Endodermal cell (in vitro differentiated cells): ENCODE measurements around the gene RFTN1. TPM values are rescaled to one million over a fixed set of nuclear protein-coding genes. Genes with fewer than 3 reads are reported as not detected.

Experiments used
- DNase-seq: peaks from one replicate; pipeline ENCODE4 v3.0.0-alpha.2; 2017
- H3K27ac ChIP-seq: 2 replicates; pipeline ENCODE4 v1.5.1; 2013; ENCODE audit warnings: mild to moderate bottlenecking, low read depth, low read length, moderate library complexity
- H3K27me3 ChIP-seq: 2 replicates; pipeline ENCODE4 v1.6.1; 2013; ENCODE audit warnings: mild to moderate bottlenecking, low read length, moderate library complexity; ENCODE audit not compliant: insufficient read depth, control insufficient read depth, poor library complexity, severe bottlenecking
- H3K36me3 ChIP-seq: 2 replicates; pipeline ENCODE4 v1.7.0; 2013; ENCODE audit warnings: mild to moderate bottlenecking, low read length, moderate library complexity; ENCODE audit not compliant: control insufficient read depth, insufficient read depth
- H3K4me1 ChIP-seq: one replicate; pipeline ENCODE4 v1.7.0; 2013; ENCODE audit warnings: low read length; ENCODE audit not compliant: control insufficient read depth, insufficient read depth
- H3K4me3 ChIP-seq: 2 replicates; pipeline ENCODE4 v1.5.1; 2013; ENCODE audit warnings: mild to moderate bottlenecking, low read length, moderate library complexity
- H3K9ac ChIP-seq: 2 replicates; pipeline ENCODE4 v1.6.1; 2013; ENCODE audit warnings: mild to moderate bottlenecking, low read length, moderate library complexity; ENCODE audit not compliant: poor library complexity, severe bottlenecking; ENCODE audit errors: extremely low read depth
- H3K9me3 ChIP-seq: 2 replicates; pipeline ENCODE4 v1.6.1; 2013; ENCODE audit warnings: mild to moderate bottlenecking, low read length, moderate library complexity; ENCODE audit not compliant: control insufficient read depth
- H3K27ac Mint-ChIP-seq: 2 replicates; pipeline ENCODE4 v1.8.0; 2020; ENCODE audit warnings: mixed read lengths
- H3K27me3 Mint-ChIP-seq: 2 replicates; pipeline ENCODE4 v1.8.0; 2021; ENCODE audit warnings: mild to moderate bottlenecking, mixed read lengths; ENCODE audit not compliant: insufficient read depth
- H3K36me3 Mint-ChIP-seq: 2 replicates; pipeline ENCODE4 v1.8.0; 2020; ENCODE audit warnings: low read depth, mixed read lengths
- H3K4me1 Mint-ChIP-seq: 2 replicates; pipeline ENCODE4 v1.8.0; 2020; ENCODE audit warnings: mixed read lengths
- H3K4me3 Mint-ChIP-seq: 2 replicates; pipeline ENCODE4 v1.8.0; 2020; ENCODE audit warnings: mild to moderate bottlenecking, moderate library complexity, mixed read lengths
- H3K9me3 Mint-ChIP-seq: 2 replicates; pipeline ENCODE4 v1.8.0; 2020; ENCODE audit warnings: mild to moderate bottlenecking, mixed read lengths
- WGBS, 2 experiments: methylation state at CpG; one replicate each; pipeline versions ENCODE4 v1.1.5 to v1.1.7; 2013; ENCODE audit warnings: missing lambda C conversion rate in 2 of 2, mixed read lengths in 1 of 2; ENCODE audit not compliant: insufficient coverage in 1 of 2, insufficient read length in 1 of 2; 5-methylcytosine and 5-hydroxymethylcytosine counted together
- total RNA-seq, 2 donors: library from RNA; stranded (reverse); fragmentation: NEBNext Ultra II Directional in 1 of 2; extraction: Animal tissue kit (Norgen Biotek cat#: 25700) in 1 of 2; gene quantifications; 2 replicates in 1 of 2; 3 replicates in 1 of 2; pipeline ENCODE4 v1.2.1, GENCODE V29; 2021
- TF ChIP-seq, protein P1 (sequence below): fragments of 200-600 bp; sonication (generic); conservative IDR thresholded peaks from 2 replicates; pipeline ENCODE4 v1.5.0; 2021; ENCODE audit warnings: antibody characterized with exemption, mild to moderate bottlenecking

The RFTN1 gene
- total RNA-seq, 2 donors from 2014 or later, result 0.80 to 1.1 TPM

DNA sequence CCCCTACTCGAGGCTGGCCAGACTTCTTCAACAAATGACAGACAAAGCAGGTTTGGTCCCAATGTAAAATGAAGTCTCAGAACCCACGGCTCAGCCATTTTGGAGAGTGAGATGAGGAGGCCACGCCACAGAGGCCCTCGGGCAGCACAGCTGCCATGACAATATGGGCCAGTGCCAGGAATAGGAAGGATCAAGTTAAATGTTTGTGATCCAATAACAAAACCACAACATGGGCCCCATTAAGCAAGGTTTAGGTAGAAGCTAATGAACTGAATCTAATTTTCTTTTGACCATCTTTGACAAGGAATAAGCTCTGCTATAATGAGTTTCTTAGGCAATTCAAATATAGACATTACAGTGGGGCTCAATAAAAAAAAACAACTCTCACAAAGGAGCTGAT, 52.6 kb downstream of the RFTN1 start:
- H3K4me1 Mint-ChIP-seq, result peaks cover 8% of the 10 kb centered on the region
- Histone ChIP-seq H3K4me3 (no peak overlapping the region), H3K27ac (no peak overlapping the region), H3K4me1 (no peaks in the 10 kb centered on the region), H3K36me3 (no peaks in the 10 kb centered on the region), H3K9ac (no peak overlapping the region), H3K9me3 (no peaks in the 10 kb centered on the region), H3K27me3 (no peaks in the 10 kb centered on the region)
- no peak overlapping the region for H3K4me3 Mint-ChIP-seq
- H3K27me3 Mint-ChIP-seq, result peaks cover 2% of the 10 kb centered on the region
- TF ChIP-seq, protein P1, sequence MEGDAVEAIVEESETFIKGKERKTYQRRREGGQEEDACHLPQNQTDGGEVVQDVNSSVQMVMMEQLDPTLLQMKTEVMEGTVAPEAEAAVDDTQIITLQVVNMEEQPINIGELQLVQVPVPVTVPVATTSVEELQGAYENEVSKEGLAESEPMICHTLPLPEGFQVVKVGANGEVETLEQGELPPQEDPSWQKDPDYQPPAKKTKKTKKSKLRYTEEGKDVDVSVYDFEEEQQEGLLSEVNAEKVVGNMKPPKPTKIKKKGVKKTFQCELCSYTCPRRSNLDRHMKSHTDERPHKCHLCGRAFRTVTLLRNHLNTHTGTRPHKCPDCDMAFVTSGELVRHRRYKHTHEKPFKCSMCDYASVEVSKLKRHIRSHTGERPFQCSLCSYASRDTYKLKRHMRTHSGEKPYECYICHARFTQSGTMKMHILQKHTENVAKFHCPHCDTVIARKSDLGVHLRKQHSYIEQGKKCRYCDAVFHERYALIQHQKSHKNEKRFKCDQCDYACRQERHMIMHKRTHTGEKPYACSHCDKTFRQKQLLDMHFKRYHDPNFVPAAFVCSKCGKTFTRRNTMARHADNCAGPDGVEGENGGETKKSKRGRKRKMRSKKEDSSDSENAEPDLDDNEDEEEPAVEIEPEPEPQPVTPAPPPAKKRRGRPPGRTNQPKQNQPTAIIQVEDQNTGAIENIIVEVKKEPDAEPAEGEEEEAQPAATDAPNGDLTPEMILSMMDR, result no peak
- no peak overlapping the region for H3K27ac Mint-ChIP-seq
- DNase-seq, result no peak
- no peaks in the 10 kb centered on the region for H3K9me3 Mint-ChIP-seq
- H3K36me3 Mint-ChIP-seq, result no peaks in the 10 kb centered on the region
- 95 to 96% methylated on average over 4 of the region's 4 CpGs for WGBS, 2 experiments

DNA sequence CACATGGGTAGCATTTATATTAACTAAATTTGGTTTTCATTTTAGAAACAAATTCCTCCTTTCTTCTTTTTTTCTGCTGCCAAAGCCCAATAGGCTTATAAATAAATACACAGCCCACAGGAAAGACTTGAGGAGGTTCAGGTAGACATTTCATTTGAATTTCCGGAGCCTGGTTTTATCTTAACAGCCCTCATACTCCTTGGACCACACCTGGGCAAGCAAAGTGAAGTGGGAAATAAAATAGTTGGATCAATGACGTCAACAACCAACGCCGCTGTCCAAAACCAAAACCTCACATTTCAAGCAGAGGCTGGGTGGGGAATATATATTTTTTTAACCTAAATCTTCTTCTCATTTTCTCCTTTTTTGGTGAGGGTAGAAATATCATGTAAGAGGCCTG, 53.2 kb downstream of the RFTN1 start:
- H3K27ac Mint-ChIP-seq, result no peak overlapping the region
- no peaks in the 10 kb centered on the region for H3K9me3 Mint-ChIP-seq
- TF ChIP-seq, protein P1, result no peak
- H3K4me1 Mint-ChIP-seq, result peaks cover 14% of the 10 kb centered on the region
- H3K4me3 ChIP-seq, result no peak overlapping the region
- no peaks in the 10 kb centered on the region for H3K27me3 ChIP-seq
- H3K9me3 ChIP-seq, result no peaks in the 10 kb centered on the region
- DNase-seq, result no peak
- no peaks in the 10 kb centered on the region for H3K36me3 Mint-ChIP-seq
- no peaks in the 10 kb centered on the region for H3K4me1 ChIP-seq
- peaks cover 2% of the 10 kb centered on the region for H3K27me3 Mint-ChIP-seq
- no peaks in the 10 kb centered on the region for H3K36me3 ChIP-seq
- H3K9ac ChIP-seq, result no peak overlapping the region
- WGBS, 2 experiments, result 73% methylated on average over 1 of the region's 4 CpGs; no CpG with 5 or more reads in 1 of the 2 experiments
- H3K27ac ChIP-seq, result no peak overlapping the region
- H3K4me3 Mint-ChIP-seq, result no peak overlapping the region

DNA sequence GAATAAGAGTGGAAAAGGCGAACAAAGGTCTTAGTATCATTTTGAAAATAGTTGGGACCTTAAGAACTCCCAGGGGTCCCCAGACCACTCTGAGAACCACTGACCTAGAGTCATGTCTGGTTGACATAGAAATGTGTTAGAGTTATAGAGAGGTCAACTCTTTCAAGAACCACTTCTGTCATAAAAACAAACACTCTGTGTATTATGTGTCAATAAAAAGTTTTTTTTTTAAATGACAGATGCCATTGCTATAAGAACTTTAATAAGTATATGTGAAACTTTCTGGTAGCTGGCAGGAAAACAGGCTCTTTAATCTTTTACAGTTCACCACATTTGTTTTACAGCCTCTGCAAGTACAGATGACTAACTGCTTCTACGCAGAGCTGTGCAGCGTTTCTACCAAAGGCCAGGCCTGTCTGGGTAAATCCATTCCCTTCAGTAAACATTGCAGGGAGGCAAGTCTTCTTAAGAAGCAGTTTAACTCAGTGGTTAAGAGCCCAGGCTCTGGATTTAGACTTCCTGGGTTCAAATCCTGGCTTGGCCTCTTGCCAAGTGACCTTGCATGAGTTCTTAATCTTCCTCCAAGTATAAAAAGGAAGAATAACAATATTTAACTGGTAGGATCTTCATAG, 56.6 kb downstream of the RFTN1 start:
- Mint-ChIP-seq H3K9me3 (no peaks in the 10 kb centered on the region), H3K27ac (no peak overlapping the region), H3K27me3 (no peaks in the 10 kb centered on the region), H3K4me3 (no peak overlapping the region), H3K36me3 (no peaks in the 10 kb centered on the region), H3K4me1 (peaks cover 24% of the 10 kb centered on the region)
- no peak overlapping the region for H3K27ac ChIP-seq
- no peak overlapping the region for H3K4me3 ChIP-seq
- H3K4me1 ChIP-seq, result peaks cover 8% of the 10 kb centered on the region
- H3K27me3 ChIP-seq, result no peaks in the 10 kb centered on the region
- DNase-seq, result no peak
- H3K9me3 ChIP-seq, result no peaks in the 10 kb centered on the region
- TF ChIP-seq, protein P1, result no peak
- no peak overlapping the region for H3K9ac ChIP-seq
- 92 to 98% methylated on average over 3 of the region's 3 CpGs for WGBS, 2 experiments
- no peaks in the 10 kb centered on the region for H3K36me3 ChIP-seq
